B cell (primary cell): ENCODE data around the gene BRI3.

Experiments
- EZH2 ChIP-seq: IDR thresholded peaks from 2 replicates; pipeline ENCODE4 v1.6.1; 2012; ENCODE audit warnings: borderline replicate concordance, low read depth, mild to moderate bottlenecking, moderate library complexity, low read length; ENCODE audit not compliant: insufficient read depth, poor library complexity, severe bottlenecking
- TF ChIP-seq, protein P1 (sequence below): fragments of 200-600 bp; IDR thresholded peaks from one replicate; pipeline ENCODE4 v1.8.0; 2022; ENCODE audit warnings: antibody characterized with exemption, mild to moderate bottlenecking

DNA sequence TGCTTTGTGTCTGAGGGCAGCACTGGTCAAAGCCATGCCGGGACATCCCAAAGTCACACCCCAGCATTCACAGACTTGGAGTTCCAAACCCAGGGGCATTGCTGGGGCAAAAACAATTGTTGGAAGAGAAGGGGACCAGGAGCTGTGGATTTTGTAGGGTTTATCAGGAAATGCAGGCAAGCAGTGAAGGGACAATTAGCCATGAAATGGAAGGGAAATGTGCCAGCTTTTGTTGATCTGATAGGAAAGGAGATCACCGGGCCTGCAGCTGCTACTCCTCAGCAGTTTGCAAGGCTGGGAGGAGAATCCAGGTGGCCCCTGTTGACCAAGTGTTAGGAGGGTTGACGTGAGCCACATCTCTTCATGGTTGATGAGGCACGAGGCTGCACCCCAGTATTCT lies 2.5 kb upstream of the BRI3 start:
- TF ChIP-seq, protein P1, sequence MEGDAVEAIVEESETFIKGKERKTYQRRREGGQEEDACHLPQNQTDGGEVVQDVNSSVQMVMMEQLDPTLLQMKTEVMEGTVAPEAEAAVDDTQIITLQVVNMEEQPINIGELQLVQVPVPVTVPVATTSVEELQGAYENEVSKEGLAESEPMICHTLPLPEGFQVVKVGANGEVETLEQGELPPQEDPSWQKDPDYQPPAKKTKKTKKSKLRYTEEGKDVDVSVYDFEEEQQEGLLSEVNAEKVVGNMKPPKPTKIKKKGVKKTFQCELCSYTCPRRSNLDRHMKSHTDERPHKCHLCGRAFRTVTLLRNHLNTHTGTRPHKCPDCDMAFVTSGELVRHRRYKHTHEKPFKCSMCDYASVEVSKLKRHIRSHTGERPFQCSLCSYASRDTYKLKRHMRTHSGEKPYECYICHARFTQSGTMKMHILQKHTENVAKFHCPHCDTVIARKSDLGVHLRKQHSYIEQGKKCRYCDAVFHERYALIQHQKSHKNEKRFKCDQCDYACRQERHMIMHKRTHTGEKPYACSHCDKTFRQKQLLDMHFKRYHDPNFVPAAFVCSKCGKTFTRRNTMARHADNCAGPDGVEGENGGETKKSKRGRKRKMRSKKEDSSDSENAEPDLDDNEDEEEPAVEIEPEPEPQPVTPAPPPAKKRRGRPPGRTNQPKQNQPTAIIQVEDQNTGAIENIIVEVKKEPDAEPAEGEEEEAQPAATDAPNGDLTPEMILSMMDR, result no peak
- no peak for TF ChIP-seq EZH2
